Measurements from ENCODE around the gene SUZ12. TPM values are rescaled to one million over a fixed set of nuclear protein-coding genes. Genes with fewer than 3 reads are reported as not detected.
A peak's percentile ranks its signal among the peaks of the same experiment; 100 is the strongest.

Gene SUZ12
- total and polyA plus RNA-seq, 9 of the 15 experiments (the other 6 are each of a cell fraction or from before 2014, with no cell fraction given) = 19.5 to 64.3 (median 47.2) TPM

DNA sequence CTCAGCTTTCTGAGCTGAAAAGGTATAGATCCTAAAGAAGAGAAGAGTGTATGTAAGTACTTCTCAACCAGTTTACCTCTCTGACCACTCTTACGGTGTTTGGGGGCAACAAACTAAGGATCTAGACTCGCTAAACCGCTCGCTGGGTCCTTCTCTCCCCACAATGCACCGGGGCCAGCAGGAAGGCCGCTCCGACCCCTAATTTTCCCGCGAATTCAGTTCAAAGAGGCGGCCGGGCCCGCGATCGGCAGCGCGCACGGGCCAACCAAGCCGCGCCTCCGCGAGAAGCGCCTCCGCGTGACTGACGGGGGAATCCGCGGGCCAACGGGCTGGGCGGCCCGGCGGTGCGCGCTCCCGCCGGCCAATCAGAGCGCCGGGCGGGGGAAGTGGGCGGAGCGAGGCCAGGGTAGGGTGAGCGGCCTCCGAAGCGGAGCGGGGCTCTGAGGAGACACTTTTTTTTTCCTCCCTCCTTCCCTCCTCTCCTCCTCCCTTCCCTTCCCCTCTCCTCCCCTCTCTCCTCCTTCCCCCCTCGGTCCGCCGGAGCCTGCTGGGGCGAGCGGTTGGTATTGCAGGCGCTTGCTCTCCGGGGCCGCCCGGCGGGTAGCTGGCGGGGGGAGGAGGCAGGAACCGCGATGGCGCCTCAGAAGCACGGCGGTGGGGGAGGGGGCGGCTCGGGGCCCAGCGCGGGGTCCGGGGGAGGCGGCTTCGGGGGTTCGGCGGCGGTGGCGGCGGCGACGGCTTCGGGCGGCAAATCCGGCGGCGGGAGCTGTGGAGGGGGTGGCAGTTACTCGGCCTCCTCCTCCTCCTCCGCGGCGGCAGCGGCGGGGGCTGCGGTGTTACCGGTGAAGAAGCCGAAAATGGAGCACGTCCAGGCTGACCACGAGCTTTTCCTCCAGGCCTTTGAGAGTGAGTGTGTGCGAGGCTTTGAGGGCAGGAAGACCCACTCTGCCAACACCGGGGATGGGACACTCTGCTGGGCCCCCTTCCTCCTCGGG is at the start of gene SUZ12 (continued):
- TF ChIP-seq ZNF143 (CRISPR knock-in tag; IDR thresholded peaks at IDR 0.05) (peak; percentile 71), UBTF (IDR thresholded peaks at IDR 0.05; ENCODE audit: borderline replicate concordance in 1 of 2, low read depth in 2 of 2, low read length in 2 of 2) (peak in 1 of 2 experiments; percentile 75; a peak in 2 of 4 replicates), ZNF766 (CRISPR knock-in tag; conservative IDR thresholded peaks at IDR 0.05) (peak; percentile 60; the same call in 1 of the 2 replicates), CCNT2 (IDR thresholded peaks at IDR 0.05; ENCODE audit: borderline replicate concordance, extremely low read depth, insufficient read length, low read depth, low read length) (peak; percentile 47), KDM5B (IDR thresholded peaks at IDR 0.05; ENCODE audit: insufficient replicate concordance, low read depth, low read length) (peak; percentile 40), SMARCA4 (IDR thresholded peaks at IDR 0.05) (0 out of 2 replicates have a peak, but pooled peaks have one; percentile 0), ZNF584 (CRISPR knock-in tag; IDR thresholded peaks at IDR 0.05; ENCODE audit: low read depth) (peak; percentile 38; the same call in 1 of the 2 replicates), NFYB (IDR thresholded peaks at IDR 0.05; ENCODE audit: extremely low read depth, insufficient read length) (peak; percentile 68), HNRNPK (IDR thresholded peaks at IDR 0.05; ENCODE audit: low read depth, low read length, poor library complexity, severe bottlenecking) (peak; percentile 84), GABPB1 (CRISPR knock-in tag; IDR thresholded peaks at IDR 0.05) (0 out of 2 replicates have a peak, but pooled peaks have one; percentile 36), NRF1 (conservative IDR thresholded peaks at IDR 0.05 in 1 of 2, IDR thresholded peaks at IDR 0.05 in 1 of 2) (peak in 1 of 2 experiments; percentile 47; a peak in 3 of 4 replicates), PCBP1 (IDR thresholded peaks at IDR 0.05; ENCODE audit: low read depth, low read length, poor library complexity, severe bottlenecking) (peak; percentile 76), ZNF644 (tag; IDR thresholded peaks at IDR 0.05; ENCODE audit: low read depth) (peak; percentile 75; the same call in 1 of the 2 replicates), ETS1 (conservative IDR thresholded peaks at IDR 0.05; ENCODE audit: control insufficient read depth, low read depth, low read length) (0 out of 2 replicates have a peak, but pooled peaks have one; percentile 17), SP2 (IDR thresholded peaks at IDR 0.05; ENCODE audit: extremely low read depth, low read depth, low read length, poor library complexity, severe bottlenecking) (peak; percentile 35), RBM25 (IDR thresholded peaks at IDR 0.05; ENCODE audit: low read depth, low read length, severe bottlenecking) (peak; percentile 89), MBD2 (IDR thresholded peaks at IDR 0.05; ENCODE audit: borderline replicate concordance, low read depth) (peak; percentile 28; the same call in 1 of the 2 replicates), ZNF197 (CRISPR knock-in tag; IDR thresholded peaks at IDR 0.05; ENCODE audit: low read depth) (peak; percentile 35; the same call in 1 of the 2 replicates)
- TF ChIP-seq, protein P1, sequence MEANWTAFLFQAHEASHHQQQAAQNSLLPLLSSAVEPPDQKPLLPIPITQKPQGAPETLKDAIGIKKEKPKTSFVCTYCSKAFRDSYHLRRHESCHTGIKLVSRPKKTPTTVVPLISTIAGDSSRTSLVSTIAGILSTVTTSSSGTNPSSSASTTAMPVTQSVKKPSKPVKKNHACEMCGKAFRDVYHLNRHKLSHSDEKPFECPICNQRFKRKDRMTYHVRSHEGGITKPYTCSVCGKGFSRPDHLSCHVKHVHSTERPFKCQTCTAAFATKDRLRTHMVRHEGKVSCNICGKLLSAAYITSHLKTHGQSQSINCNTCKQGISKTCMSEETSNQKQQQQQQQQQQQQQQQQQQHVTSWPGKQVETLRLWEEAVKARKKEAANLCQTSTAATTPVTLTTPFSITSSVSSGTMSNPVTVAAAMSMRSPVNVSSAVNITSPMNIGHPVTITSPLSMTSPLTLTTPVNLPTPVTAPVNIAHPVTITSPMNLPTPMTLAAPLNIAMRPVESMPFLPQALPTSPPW (CRISPR knock-in tag; IDR thresholded peaks at IDR 0.05) = peak; percentile 95

Measured in K562 (cell line).